Left ventricle myocardium inferior (tissue), 1 donor: Measurements from ENCODE around the gene NHS. TPM values are rescaled to one million over a fixed set of nuclear protein-coding genes. Genes with fewer than 3 reads are reported as not detected.
"Not testable (repeated sequence)": the region's sequence is repeated elsewhere in the genome, so short reads cannot be mapped to it uniquely, and the experiment has no call there.

Experiments
- DNase-seq: peaks from one replicate; pipeline ENCODE4 v3.0.0-alpha.2; 2020
- H3K27ac ChIP-seq: fragments of 200-600 bp; replicated peaks from 2 replicates; pipeline ENCODE4 v1.8.0; 2021
- H3K27me3 ChIP-seq: fragments of 200-600 bp; 2 replicates; pipeline ENCODE4 v1.8.0; 2021; ENCODE audit warnings: low read depth
- H3K36me3 ChIP-seq: fragments of 200-600 bp; 2 replicates; pipeline ENCODE4 v1.8.0; 2021
- H3K4me1 ChIP-seq: fragments of 200-600 bp; 2 replicates; pipeline ENCODE4 v1.8.0; 2021
- H3K4me3 ChIP-seq: fragments of 200-600 bp; 2 replicates; pipeline ENCODE4 v1.8.0; 2021; ENCODE audit warnings: mild to moderate bottlenecking, moderate library complexity
- H3K9me3 ChIP-seq: fragments of 200-600 bp; replicated peaks from 2 replicates; pipeline ENCODE4 v1.8.0; 2021
- CTCF ChIP-seq: fragments of 200-600 bp; IDR thresholded peaks from 2 replicates; pipeline ENCODE4 v1.8.0; 2021; ENCODE audit warnings: antibody characterized with exemption, mild to moderate bottlenecking, borderline replicate concordance
- intact Hi-C: fragments of 100-400 bp; cut with micrococcal nuclease; formaldehyde crosslinking; loops from one replicate; pipeline ENCODE4 v1.11.0; 2022
- total RNA-seq: library from RNA; stranded (reverse); fragmentation: NEBNext Ultra II Directional; extraction: Animal tissue kit (Norgen Biotek cat#: 25700); gene quantifications from one replicate; pipeline ENCODE4 v1.2.1, GENCODE V29; 2021
- donor health status: DM: no; HTN: yes; CAD: no; lungs with severe emphysema.

NHS gene
- total RNA-seq, 1 donor from 2014 or later: 1.0 TPM

- DNase-seq: no peak
- no peaks in the 10 kb centered on the region for H3K27me3 ChIP-seq
- no peak for TF ChIP-seq CTCF
- H3K4me3 ChIP-seq: no peak overlapping the region
- intact Hi-C loops: no loop called here
- H3K27ac ChIP-seq: no peak overlapping the region
- H3K36me3 ChIP-seq: no peaks in the 10 kb centered on the region
- H3K9me3 ChIP-seq: no peaks in the 10 kb centered on the region
- no peaks in the 10 kb centered on the region for H3K4me1 ChIP-seq
These were observed 67.0 kb downstream of the NHS start for GRCh38 chrX:17441965-17442364.

GRCh38 chrX:17442898-17443297, 67.9 kb downstream of the NHS start:
- intact Hi-C loops: no loop called here
- DNase-seq: no peak

GRCh38 chrX:17443556-17443955, 68.6 kb downstream of the NHS start:
- intact Hi-C loops: no loop called here
- no peaks in the 10 kb centered on the region for H3K36me3 ChIP-seq
- H3K27ac ChIP-seq: no peak overlapping the region
- no peak overlapping the region for H3K4me3 ChIP-seq
- no peaks in the 10 kb centered on the region for H3K9me3 ChIP-seq
- no peaks in the 10 kb centered on the region for H3K4me1 ChIP-seq
- no peak for DNase-seq
- TF ChIP-seq CTCF: no peak
- H3K27me3 ChIP-seq: no peaks in the 10 kb centered on the region

More at GRCh38 chrX:17442898-17443297, 67.9 kb downstream of the NHS start:
- Histone ChIP-seq H3K9me3 (no peaks in the 10 kb centered on the region), H3K4me3 (no peak overlapping the region), H3K36me3 (no peaks in the 10 kb centered on the region), H3K4me1 (no peaks in the 10 kb centered on the region), H3K27ac (no peak overlapping the region), H3K27me3 (no peaks in the 10 kb centered on the region)
- TF ChIP-seq CTCF: no peak

GRCh38 chrX:17446269-17446668, 71.3 kb downstream of the NHS start:
- H3K4me3 ChIP-seq, intact Hi-C loops, H3K36me3 ChIP-seq, H3K27ac ChIP-seq, H3K27me3 ChIP-seq, H3K9me3 ChIP-seq, DNase-seq, H3K4me1 ChIP-seq: not testable (repeated sequence)

- Histone ChIP-seq H3K36me3 (no peaks in the 10 kb centered on the region), H3K4me3 (no peak overlapping the region), H3K27me3 (no peaks in the 10 kb centered on the region), H3K27ac (no peak overlapping the region), H3K9me3 (no peaks in the 10 kb centered on the region), H3K4me1 (no peaks in the 10 kb centered on the region)
- TF ChIP-seq CTCF: no peak
- no peak for DNase-seq
- intact Hi-C loops: no loop called here
These were observed 73.2 kb downstream of the NHS start for GRCh38 chrX:17448188-17448587.

- TF ChIP-seq CTCF: no peak
- Histone ChIP-seq H3K4me3 (no peak overlapping the region), H3K9me3 (no peaks in the 10 kb centered on the region), H3K4me1 (no peaks in the 10 kb centered on the region), H3K27me3 (no peaks in the 10 kb centered on the region), H3K27ac (no peak overlapping the region), H3K36me3 (no peaks in the 10 kb centered on the region)
- intact Hi-C loops: no loop called here
- no peak for DNase-seq
These were observed 74.9 kb downstream of the NHS start for GRCh38 chrX:17449866-17450265.
